NB4 (cell line): ENCODE data around the gene TMOD1.

Experiments used
- DNase-seq: peaks from one replicate; pipeline ENCODE4 v3.0.0; 2010; ENCODE audit warnings: low read depth
- H3K4me3 ChIP-seq: one replicate; pipeline ENCODE4 v1.5.1; 2011; ENCODE audit warnings: mild to moderate bottlenecking, low read depth, low read length, moderate library complexity
- MYC ChIP-seq: IDR thresholded peaks from 2 replicates; pipeline ENCODE4 v1.6.1; 2011; ENCODE audit warnings: low read depth, low read length
- POLR2A ChIP-seq: IDR thresholded peaks from 2 replicates; pipeline ENCODE4 v1.6.1; 2011; ENCODE audit warnings: mild to moderate bottlenecking; ENCODE audit not compliant: insufficient read length; ENCODE audit errors: extremely low read depth
- TF ChIP-seq, protein P1 (sequence below): IDR thresholded peaks from one replicate; pipeline ENCODE4 v1.5.1; 2012; ENCODE audit warnings: low read depth, low read length
- TF ChIP-seq, protein P2 (sequence below): IDR thresholded peaks from 2 replicates; pipeline ENCODE4 v1.6.1; 2011; ENCODE audit warnings: low read depth, low read length

The TMOD1 gene

DNA sequence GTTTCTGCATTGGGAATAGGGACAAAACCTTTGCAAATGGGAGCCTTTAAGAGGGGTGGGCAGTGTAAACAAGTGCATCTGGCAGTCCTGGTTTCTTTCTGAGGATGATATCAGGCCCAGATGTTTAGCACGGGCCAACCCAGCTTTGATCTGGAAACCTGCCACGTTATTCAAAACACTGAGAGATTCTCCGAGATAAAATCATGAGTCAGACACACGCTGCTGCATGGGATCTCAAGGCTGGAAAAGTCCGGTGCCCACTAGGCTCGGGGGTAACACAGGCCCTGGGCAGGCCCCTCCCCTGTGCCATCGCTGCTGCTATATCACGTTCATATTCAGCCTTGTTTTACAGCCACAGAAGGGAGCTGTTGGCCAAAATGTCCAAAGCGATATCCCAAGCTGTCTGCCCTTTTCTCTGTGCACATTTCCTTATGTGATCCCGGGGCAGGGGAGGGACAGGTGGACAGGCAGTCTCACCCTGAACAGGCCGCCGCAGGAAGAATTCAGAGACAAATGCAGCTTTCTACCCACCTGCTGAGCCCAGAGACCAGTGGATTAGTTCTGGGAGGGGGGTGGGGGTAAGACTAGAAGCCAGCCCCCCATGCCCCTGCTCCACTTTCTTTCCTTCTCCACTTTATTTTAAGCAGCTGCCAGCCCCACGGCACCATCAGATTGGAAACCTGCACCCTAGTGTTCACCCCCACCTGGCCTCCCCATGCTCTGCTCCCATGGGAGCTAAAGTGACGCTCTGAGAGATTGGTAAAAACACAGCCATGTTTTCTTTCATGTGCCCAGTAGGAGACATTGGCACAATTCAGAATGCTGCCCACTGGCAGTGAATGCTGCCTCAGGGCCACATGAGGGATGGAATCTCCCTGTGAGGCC is 63.1 kb downstream of the TMOD1 start:
- TF ChIP-seq MYC: no peak
- TF ChIP-seq, protein P1, sequence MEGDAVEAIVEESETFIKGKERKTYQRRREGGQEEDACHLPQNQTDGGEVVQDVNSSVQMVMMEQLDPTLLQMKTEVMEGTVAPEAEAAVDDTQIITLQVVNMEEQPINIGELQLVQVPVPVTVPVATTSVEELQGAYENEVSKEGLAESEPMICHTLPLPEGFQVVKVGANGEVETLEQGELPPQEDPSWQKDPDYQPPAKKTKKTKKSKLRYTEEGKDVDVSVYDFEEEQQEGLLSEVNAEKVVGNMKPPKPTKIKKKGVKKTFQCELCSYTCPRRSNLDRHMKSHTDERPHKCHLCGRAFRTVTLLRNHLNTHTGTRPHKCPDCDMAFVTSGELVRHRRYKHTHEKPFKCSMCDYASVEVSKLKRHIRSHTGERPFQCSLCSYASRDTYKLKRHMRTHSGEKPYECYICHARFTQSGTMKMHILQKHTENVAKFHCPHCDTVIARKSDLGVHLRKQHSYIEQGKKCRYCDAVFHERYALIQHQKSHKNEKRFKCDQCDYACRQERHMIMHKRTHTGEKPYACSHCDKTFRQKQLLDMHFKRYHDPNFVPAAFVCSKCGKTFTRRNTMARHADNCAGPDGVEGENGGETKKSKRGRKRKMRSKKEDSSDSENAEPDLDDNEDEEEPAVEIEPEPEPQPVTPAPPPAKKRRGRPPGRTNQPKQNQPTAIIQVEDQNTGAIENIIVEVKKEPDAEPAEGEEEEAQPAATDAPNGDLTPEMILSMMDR: no peak
- no peak for TF ChIP-seq POLR2A
- TF ChIP-seq, protein P2, sequence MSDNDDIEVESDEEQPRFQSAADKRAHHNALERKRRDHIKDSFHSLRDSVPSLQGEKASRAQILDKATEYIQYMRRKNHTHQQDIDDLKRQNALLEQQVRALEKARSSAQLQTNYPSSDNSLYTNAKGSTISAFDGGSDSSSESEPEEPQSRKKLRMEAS: no peak
- no peak overlapping the region for H3K4me3 ChIP-seq
- DNase-seq: no peak

DNA sequence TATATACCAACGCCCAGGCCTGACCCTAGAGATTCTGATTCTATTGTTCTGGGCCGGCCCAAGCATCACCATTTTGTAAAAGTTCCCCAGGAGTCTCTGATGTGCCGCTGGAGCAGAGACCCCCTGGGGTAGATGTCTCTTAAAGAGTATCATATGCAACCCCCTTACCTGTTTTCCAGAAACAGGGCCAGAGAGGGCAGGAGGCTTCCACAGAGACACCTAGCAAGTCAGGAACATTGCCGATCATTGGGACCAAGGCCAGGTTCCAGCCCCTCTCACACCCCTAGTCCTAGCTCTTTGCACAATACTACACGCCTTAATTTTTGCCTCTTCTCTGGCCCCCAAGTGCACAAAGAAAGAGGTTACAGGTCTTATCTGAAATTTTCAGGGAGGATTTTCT is 63.8 kb downstream of the TMOD1 start:
- H3K4me3 ChIP-seq: no peak overlapping the region
- TF ChIP-seq, protein P2: no peak
- no peak for TF ChIP-seq POLR2A
- TF ChIP-seq, protein P1: no peak
- TF ChIP-seq MYC: no peak
- no peak for DNase-seq

DNA sequence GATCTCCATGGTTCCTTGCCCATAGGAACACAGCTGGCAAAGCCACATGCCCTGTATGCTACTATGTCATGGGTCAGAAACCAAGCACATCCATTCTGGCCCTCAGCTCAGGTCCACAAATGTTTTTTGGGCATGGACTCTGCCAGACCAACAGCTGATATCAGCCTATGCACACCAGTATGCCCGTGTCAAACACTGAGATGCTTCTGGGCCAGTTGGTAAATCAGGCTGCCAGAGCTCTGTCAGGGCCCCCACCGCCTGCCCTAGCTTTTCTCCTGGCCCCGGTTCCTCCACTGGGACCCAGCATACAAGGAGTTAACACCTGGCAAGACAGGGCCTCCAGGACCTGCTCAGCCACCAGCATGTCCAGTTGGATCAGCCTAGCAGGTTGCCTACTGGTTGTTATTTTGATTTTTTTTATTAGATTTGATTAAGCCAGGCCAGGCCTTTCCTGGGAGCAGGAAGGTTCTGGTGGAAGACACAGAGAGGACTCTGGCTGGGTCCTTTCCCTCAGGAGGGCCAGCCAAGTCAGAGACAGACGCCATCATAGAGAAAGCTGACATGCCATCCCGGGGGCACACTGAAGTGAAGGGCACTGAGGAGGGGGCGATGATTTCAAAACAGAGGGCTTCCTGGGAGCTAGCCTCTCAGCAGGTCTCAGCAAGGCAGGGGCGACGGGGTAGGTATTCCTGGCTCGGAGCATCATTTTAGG is 65.9 kb downstream of the TMOD1 start:
- TF ChIP-seq, protein P2: no peak
- TF ChIP-seq POLR2A: no peak
- no peak for TF ChIP-seq MYC
- TF ChIP-seq, protein P1: no peak

DNA sequence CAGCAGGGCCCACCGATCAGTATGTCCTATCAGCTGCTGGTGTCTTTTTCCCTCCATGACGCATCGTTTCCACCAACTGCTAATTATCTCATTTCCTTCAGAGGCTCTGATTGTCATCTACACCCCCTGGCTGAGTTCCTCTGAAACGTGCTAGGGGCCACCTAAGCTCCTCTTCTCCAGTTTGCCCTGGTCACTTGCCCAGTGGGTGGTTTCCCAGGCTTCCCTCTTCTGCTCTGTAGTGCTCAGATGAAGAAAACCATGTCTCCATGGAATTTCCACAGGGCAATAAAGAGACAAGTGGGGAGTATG is 66.4 kb downstream of the TMOD1 start:
- no peak for TF ChIP-seq MYC
- no peak for TF ChIP-seq POLR2A
- TF ChIP-seq, protein P1: no peak
- TF ChIP-seq, protein P2: no peak
- DNase-seq: no peak
- H3K4me3 ChIP-seq: no peak overlapping the region

More for the DNA sequence above, 65.9 kb downstream of the TMOD1 start:
- no peak overlapping the region for H3K4me3 ChIP-seq
- no peak for DNase-seq

DNA sequence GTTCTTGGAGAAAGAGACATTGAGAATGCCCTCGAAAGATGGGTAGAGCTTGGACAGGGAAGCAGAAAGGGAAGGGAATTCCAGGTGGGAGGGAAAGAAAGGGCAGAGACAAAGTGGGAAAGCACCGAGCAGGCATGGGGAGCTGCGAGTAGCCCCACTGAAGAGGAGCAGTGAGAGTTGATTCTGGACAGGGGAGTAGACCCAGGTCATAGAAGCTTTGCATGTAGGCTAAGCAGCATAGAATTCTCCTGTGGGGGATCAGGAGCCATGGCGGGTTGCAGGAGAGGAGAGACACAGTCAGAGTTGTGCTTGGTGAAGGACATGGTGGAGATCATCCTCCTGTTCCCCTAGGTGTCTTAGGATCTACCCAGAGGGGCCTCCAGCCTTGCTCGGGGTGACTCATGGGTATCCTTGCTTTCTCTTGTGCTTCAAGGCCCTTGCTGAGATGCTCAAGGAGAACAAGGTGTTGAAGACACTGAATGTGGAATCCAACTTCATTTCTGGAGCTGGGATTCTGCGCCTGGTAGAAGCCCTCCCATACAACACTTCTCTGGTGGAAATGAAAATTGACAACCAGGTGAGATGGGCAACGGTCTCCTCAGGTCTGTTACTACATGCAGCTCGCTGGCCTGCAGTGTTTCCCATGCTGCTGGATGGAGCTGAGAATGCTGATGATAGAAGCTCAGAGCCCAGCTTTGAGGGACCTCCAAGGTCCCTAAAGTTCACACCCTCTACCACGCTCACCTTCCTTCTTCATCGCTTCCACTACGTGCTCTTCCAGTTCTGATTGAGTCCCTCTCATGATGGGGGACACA is 67.2 kb downstream of the TMOD1 start:
- H3K4me3 ChIP-seq: no peak overlapping the region
- no peak for TF ChIP-seq POLR2A
- TF ChIP-seq, protein P2: no peak
- TF ChIP-seq, protein P1: no peak
- TF ChIP-seq MYC: no peak
- DNase-seq: no peak
